Astrocyte (in vitro differentiated cells and primary cell): Measurements from ENCODE around the gene CHMP4B. TPM values are rescaled to one million over a fixed set of nuclear protein-coding genes. Genes with fewer than 3 reads are reported as not detected.

Experiments used
- DNase-seq: peaks from one replicate; pipeline ENCODE4 v3.0.0-alpha.2; 2010; ENCODE audit warnings: low read depth
- FAIRE-seq: peaks from 2 replicates; lab custom pipeline; 2011; peaks lifted over from hg19 to GRCh38; lab: Jason Lieb, UNC
- H2AFZ ChIP-seq: 2 replicates; pipeline ENCODE4 v1.6.0; 2012; ENCODE audit warnings: low read depth, low read length, inconsistent platforms
- H3K27ac ChIP-seq: 2 replicates; pipeline ENCODE4 v1.5.1; 2011; ENCODE audit warnings: low read depth, low read length, inconsistent platforms
- H3K27me3 ChIP-seq: 2 replicates; pipeline ENCODE4 v1.6.0; 2011; ENCODE audit warnings: low read length, inconsistent platforms; ENCODE audit not compliant: insufficient read depth
- H3K36me3 ChIP-seq: 2 replicates; pipeline ENCODE4 v1.5.1; 2011; ENCODE audit warnings: low read length, inconsistent platforms; ENCODE audit not compliant: insufficient read depth
- H3K4me1 ChIP-seq: 2 replicates; pipeline ENCODE4 v1.5.1; 2011; ENCODE audit warnings: low read length, inconsistent platforms; ENCODE audit not compliant: insufficient read depth
- H3K4me2 ChIP-seq: 2 replicates; pipeline ENCODE4 v1.6.0; 2012; ENCODE audit warnings: low read length, inconsistent platforms
- H3K4me3 ChIP-seq: 2 replicates; pipeline ENCODE4 v1.5.1; 2011; ENCODE audit warnings: low read depth, mild to moderate bottlenecking, low read length, inconsistent platforms; ENCODE audit not compliant: insufficient read depth
- H3K79me2 ChIP-seq: 2 replicates; pipeline ENCODE4 v1.6.0; 2012; ENCODE audit warnings: mild to moderate bottlenecking, low read length, inconsistent platforms; ENCODE audit not compliant: insufficient read depth
- H3K9ac ChIP-seq: 2 replicates; pipeline ENCODE4 v1.6.0; 2012; ENCODE audit warnings: mild to moderate bottlenecking, low read length, inconsistent platforms
- H3K9me3 ChIP-seq: 2 replicates; pipeline ENCODE4 v1.5.1; 2012; ENCODE audit warnings: low read depth, mild to moderate bottlenecking, low read length, inconsistent platforms; ENCODE audit not compliant: insufficient read depth
- H4K20me1 ChIP-seq: 2 replicates; pipeline ENCODE4 v1.6.0; 2012; ENCODE audit warnings: low read length, inconsistent platforms; ENCODE audit not compliant: insufficient read depth
- H3K27ac Mint-ChIP-seq: one replicate; pipeline ENCODE4 v1.8.0; 2021; ENCODE audit warnings: mild to moderate bottlenecking, mixed read lengths; ENCODE audit not compliant: unreplicated experiment
- H3K27me3 Mint-ChIP-seq: one replicate; pipeline ENCODE4 v1.8.0; 2021; ENCODE audit warnings: low read depth, mixed read lengths; ENCODE audit not compliant: unreplicated experiment
- H3K36me3 Mint-ChIP-seq: one replicate; pipeline ENCODE4 v1.8.0; 2021; ENCODE audit warnings: low read depth, mixed read lengths; ENCODE audit not compliant: unreplicated experiment
- H3K4me1 Mint-ChIP-seq: one replicate; pipeline ENCODE4 v1.8.0; 2021; ENCODE audit warnings: low read depth, mixed read lengths; ENCODE audit not compliant: unreplicated experiment
- H3K4me3 Mint-ChIP-seq: one replicate; pipeline ENCODE4 v1.8.0; 2021; ENCODE audit warnings: mild to moderate bottlenecking, moderate library complexity, mixed read lengths; ENCODE audit not compliant: unreplicated experiment
- H3K9me3 Mint-ChIP-seq: one replicate; pipeline ENCODE4 v1.8.0; 2021; ENCODE audit warnings: mild to moderate bottlenecking, mixed read lengths; ENCODE audit not compliant: unreplicated experiment
- EZH2 ChIP-seq: IDR thresholded peaks from 2 replicates; pipeline ENCODE4 v1.6.1; 2012; ENCODE audit warnings: mild to moderate bottlenecking, low read length, inconsistent platforms; ENCODE audit not compliant: insufficient read depth
- total RNA-seq: library from RNA; stranded (reverse); gene quantifications from 2 replicates; pipeline ENCODE4 v1.2.1, GENCODE V29; 2021
- TF ChIP-seq, protein P1 (sequence below): IDR thresholded peaks from 2 replicates; pipeline ENCODE4 v1.5.1; 2011; ENCODE audit warnings: low read depth, mild to moderate bottlenecking, inconsistent platforms, low read length, moderate library complexity; ENCODE audit not compliant: insufficient read depth

The CHMP4B gene
- total RNA-seq, 1 donor from 2014 or later: 90.6 TPM

DNA sequence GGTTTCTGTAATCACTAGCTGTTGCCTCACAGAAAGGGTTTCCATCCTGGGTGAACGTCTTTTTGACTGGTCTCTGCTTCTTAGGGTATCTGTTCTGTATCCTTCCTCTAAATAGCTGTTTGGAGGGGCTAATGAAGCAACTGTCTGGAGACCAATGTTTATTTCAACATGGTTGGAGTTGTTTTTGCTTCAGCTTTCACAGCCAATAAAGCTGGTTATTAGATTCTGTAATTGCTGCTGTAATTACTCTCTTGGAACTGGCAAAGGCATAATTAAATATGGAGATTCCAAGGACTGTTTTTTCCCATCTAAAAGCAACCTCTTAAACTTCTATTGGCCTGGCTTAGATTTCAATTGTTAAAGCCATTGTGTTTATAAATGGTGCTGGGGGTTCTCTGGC, 31.9 kb downstream of the CHMP4B start:
- H3K9me3 ChIP-seq: no peaks in the 10 kb centered on the region
- H3K9ac ChIP-seq: no peak overlapping the region
- H3K36me3 ChIP-seq: no peaks in the 10 kb centered on the region
- no peak overlapping the region for H3K4me2 ChIP-seq
- H3K4me3 ChIP-seq: no peak overlapping the region
- Mint-ChIP-seq H3K36me3 (peaks cover 12% of the 10 kb centered on the region), H3K27me3 (no peaks in the 10 kb centered on the region), H3K27ac (no peak overlapping the region), H3K9me3 (no peaks in the 10 kb centered on the region), H3K4me1 (peaks cover 51% of the 10 kb centered on the region), H3K4me3 (no peak overlapping the region)
- peaks cover 13% of the 10 kb centered on the region for H3K4me1 ChIP-seq
- H2AFZ ChIP-seq: no peak overlapping the region
- TF ChIP-seq, protein P1, sequence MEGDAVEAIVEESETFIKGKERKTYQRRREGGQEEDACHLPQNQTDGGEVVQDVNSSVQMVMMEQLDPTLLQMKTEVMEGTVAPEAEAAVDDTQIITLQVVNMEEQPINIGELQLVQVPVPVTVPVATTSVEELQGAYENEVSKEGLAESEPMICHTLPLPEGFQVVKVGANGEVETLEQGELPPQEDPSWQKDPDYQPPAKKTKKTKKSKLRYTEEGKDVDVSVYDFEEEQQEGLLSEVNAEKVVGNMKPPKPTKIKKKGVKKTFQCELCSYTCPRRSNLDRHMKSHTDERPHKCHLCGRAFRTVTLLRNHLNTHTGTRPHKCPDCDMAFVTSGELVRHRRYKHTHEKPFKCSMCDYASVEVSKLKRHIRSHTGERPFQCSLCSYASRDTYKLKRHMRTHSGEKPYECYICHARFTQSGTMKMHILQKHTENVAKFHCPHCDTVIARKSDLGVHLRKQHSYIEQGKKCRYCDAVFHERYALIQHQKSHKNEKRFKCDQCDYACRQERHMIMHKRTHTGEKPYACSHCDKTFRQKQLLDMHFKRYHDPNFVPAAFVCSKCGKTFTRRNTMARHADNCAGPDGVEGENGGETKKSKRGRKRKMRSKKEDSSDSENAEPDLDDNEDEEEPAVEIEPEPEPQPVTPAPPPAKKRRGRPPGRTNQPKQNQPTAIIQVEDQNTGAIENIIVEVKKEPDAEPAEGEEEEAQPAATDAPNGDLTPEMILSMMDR: no peak
- TF ChIP-seq EZH2: no peak
- no peaks in the 10 kb centered on the region for H3K27me3 ChIP-seq
- peaks cover 97% of the 10 kb centered on the region for H3K79me2 ChIP-seq
- DNase-seq: no peak
- H4K20me1 ChIP-seq: peaks cover 100% of the 10 kb centered on the region
- no peak for FAIRE-seq
- H3K27ac ChIP-seq: no peak overlapping the region

GRCh38 chr20:33843854-33844253, 32.7 kb downstream of the CHMP4B start:
- Histone ChIP-seq H3K27ac (no peak overlapping the region), H3K9me3 (no peaks in the 10 kb centered on the region), H3K4me2 (peak overlapping the region; percentile 35), H3K9ac (no peak overlapping the region), H3K79me2 (peaks cover 97% of the 10 kb centered on the region), H2AFZ (no peak overlapping the region), H3K4me1 (peaks cover 13% of the 10 kb centered on the region), H3K4me3 (no peak overlapping the region), H4K20me1 (peaks cover 100% of the 10 kb centered on the region), H3K27me3 (no peaks in the 10 kb centered on the region), H3K36me3 (peaks cover 3% of the 10 kb centered on the region)
- TF ChIP-seq, protein P1: no peak
- no peak for TF ChIP-seq EZH2
- no peak for FAIRE-seq
- Mint-ChIP-seq H3K27ac (no peak overlapping the region), H3K4me1 (peaks cover 47% of the 10 kb centered on the region), H3K4me3 (no peak overlapping the region), H3K36me3 (peaks cover 16% of the 10 kb centered on the region), H3K27me3 (no peaks in the 10 kb centered on the region), H3K9me3 (no peaks in the 10 kb centered on the region)
- DNase-seq: no peak

GRCh38 chr20:33846291-33846935, 35.3 kb downstream of the CHMP4B start:
- Histone ChIP-seq H3K9ac (no peak overlapping the region), H3K79me2 (peaks cover 97% of the 10 kb centered on the region), H3K27me3 (no peaks in the 10 kb centered on the region), H4K20me1 (peaks cover 99% of the 10 kb centered on the region), H3K9me3 (no peaks in the 10 kb centered on the region), H3K4me3 (no peak overlapping the region), H3K4me2 (no peak overlapping the region), H3K27ac (no peak overlapping the region), H3K36me3 (peaks cover 7% of the 10 kb centered on the region), H2AFZ (no peak overlapping the region), H3K4me1 (peaks cover 13% of the 10 kb centered on the region)
- H3K36me3 Mint-ChIP-seq: peaks cover 26% of the 10 kb centered on the region
- DNase-seq (no peak), FAIRE-seq (no peak)
- H3K4me1 Mint-ChIP-seq: peaks cover 39% of the 10 kb centered on the region
- TF ChIP-seq, protein P1: no peak
- no peak for TF ChIP-seq EZH2
- no peak overlapping the region for H3K27ac Mint-ChIP-seq
- H3K4me3 Mint-ChIP-seq: peak overlapping the region; percentile 17
- H3K9me3 Mint-ChIP-seq: no peaks in the 10 kb centered on the region
- H3K27me3 Mint-ChIP-seq: no peaks in the 10 kb centered on the region
